Stimulated activated CD4-positive, alpha-beta T cell treated with anti-CD3 and anti-CD28 coated beads, Interleukin-1b, Interleukin-23, amount 100 ng/mL, for 1 hour (primary cell): Measurements from ENCODE around the gene PILRB.
"Not testable (repeated sequence)": the region's sequence is repeated elsewhere in the genome, so short reads cannot be mapped to it uniquely, and the experiment has no call there.

Experiments
- DNase-seq, 2 donors: peaks; one replicate each; pipeline ENCODE4 v3.0.0-alpha.2; 2020; ENCODE audit warnings: low read depth in 2 of 2

The PILRB gene

GRCh38 chr7:100356416-100357068 is 1.4 kb upstream of the PILRB start:
- DNase-seq, result no peak

- no peak for DNase-seq
Observed at GRCh38 chr7:100357131-100357561, 771 bp upstream of the PILRB start.

GRCh38 chr7:100358857-100359212 is 918 bp downstream of the PILRB start:
- DNase-seq, result no peak

DNA sequence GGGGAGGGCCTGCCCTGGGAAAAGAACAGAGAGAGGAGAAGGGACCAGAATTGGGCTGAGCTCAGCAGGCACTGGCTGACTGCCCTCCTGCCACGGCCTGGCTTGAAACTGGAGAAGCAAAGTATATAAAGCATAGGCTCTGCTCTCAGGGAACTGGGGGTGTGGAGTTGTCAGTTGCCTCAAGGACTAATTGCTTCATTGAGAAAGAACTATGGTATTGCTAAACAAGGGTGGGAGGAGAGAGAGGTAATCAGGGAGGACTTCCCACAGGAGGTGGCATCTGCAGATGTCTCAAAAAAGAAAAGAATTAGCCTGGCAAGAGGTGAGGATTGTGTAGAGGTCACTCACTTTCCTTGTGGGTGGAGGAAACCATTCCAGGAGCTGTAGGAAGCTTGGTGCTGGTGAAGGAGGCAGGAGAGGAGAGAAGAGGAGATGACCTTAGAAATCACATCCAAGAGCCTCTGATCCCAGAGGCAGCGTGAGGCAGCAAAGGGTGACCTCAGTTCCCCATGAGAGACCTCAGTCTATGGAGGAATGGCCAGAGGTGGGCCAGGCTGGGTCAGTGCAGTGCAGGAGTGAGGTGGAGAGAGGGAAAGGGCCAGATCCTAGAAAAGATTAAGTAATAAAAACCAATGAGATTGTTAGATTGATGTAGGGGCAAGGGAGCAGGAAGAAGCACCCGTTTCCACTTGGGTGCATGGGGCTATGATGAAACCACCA is 2.4 kb downstream of the PILRB start:
- no peak for DNase-seq

DNA sequence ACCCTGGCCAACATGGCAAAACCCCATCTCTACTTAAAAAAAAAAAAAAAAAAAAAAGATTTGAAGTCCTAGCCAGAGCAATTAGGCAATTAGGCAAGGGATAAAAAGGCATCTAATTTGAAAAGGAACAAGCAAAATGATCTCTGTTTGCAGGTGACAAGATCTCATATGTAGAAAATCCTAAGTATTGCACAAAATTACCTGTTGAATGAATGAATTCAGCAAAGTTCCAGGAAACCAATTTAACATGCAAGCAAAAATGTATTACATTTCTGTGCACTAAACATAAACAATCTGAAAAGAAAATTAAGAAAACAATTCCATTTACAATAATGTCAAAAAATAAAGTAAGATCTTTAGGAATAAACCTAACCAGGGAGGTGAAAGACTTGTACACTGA is 5.2 kb downstream of the PILRB start:
- no peak for DNase-seq

GRCh38 chr7:100363797-100364196 is 5.9 kb downstream of the PILRB start:
- not testable (repeated sequence) for DNase-seq

- DNase-seq, result no peak
Observed at GRCh38 chr7:100364480-100364879, 6.6 kb downstream of the PILRB start.

GRCh38 chr7:100365998-100366367 is 8.1 kb downstream of the PILRB start:
- not testable (repeated sequence) for DNase-seq

DNA sequence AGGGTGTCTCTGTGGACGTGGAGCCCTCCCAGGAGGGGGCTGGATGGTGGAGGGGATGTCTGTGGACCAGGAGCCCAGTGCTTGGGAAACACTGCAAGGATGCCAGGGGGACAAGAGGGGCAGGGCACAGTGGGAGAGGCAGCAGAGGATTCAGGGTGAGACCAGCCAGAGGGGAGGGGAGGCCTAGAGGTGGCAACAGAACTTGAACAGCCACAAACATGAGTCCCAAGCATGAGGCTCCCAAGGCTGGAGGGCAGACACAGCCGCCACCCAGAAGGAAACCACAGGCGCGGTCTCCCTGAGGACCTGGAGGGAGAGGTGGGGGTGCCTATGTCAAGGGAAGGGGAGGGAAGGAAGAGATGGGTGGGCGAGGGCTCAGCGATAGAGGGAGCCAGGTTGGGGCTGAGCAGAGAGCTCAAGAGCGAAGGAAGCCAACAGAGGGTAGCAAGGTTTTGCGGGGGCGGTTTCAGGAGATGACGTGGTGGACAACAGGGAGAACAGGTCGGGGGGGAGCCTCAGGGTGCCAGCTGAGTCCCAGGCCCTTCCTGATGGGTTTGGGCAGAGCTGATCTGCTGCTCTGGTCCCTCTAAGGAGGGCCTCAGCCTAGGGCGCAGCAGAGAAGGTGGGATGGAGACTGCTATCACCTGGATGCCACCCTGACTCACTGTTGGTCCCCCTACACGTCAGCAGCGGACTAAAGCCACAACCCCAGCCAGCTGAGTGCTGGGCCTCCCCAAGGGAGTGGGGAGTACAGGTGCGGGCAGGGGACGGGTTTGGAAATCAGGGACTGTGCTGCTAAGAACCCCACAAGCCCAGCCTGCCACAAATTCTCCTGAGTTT is 8.7 kb downstream of the PILRB start:
- no peak for DNase-seq

- DNase-seq, result no peak
Observed at GRCh38 chr7:100367251-100367620, 9.3 kb downstream of the PILRB start.

- DNase-seq, result no peak
Observed at GRCh38 chr7:100367676-100368613, 10.0 kb downstream of the PILRB start.

DNA sequence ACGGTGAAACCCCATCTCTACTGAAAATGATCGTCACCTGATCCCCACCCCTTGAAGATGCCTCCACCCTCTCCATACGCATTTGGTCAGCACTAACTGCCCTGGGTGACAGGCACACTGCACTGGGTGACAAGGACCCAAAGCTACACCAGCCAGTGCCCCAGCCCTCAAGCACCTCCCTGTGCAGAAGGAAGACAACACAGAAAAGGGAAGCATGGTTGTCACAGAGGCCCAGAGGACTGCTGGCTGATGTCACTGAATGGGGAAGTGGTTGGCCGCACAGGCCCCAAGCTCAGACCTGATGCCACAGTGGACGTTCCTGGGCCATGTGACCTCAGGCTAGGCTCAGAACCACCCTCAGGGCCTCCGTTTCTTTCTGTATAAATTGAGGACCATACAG is 11.2 kb downstream of the PILRB start:
- DNase-seq, result no peak

DNA sequence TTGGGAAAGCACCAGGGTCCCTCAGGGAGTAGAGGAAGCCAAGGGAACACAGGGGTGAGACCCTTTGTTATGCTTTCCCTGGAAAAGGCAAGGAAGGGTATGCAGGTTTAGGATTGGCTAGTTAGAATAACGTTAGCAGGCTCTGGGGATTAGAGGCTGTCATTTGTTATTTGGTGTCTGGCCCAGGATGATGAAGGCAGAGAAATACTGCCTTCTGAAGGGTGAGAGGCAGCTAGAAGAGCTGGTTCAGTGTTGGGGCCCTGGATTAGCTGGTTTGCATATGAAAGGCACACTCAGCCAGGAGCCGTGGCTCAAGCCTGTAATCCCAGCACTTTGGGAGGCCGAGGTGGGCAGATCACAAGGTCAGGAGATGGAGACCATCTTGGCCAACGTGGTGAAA is 12.4 kb downstream of the PILRB start:
- no peak for DNase-seq

DNA sequence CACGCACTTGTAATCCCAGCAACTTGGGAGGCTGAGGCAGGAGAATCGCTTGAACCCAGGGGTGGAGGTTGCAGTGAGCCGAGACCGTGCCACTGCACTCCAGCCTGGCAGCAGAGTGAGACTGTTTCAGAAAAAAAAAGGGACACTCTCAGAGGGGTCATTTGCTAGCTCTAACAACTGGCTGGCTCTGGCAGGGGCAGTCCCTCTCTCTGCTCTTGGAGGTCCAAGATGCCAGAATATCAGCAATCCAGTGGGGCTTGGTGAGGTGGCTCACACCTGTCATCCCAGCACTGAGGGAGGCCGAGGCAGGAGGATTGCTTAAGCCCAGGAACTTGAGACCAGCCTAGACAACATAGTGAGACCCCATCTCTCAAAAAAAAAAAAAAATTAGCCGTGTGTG is 12.8 kb downstream of the PILRB start:
- no peak for DNase-seq

DNA sequence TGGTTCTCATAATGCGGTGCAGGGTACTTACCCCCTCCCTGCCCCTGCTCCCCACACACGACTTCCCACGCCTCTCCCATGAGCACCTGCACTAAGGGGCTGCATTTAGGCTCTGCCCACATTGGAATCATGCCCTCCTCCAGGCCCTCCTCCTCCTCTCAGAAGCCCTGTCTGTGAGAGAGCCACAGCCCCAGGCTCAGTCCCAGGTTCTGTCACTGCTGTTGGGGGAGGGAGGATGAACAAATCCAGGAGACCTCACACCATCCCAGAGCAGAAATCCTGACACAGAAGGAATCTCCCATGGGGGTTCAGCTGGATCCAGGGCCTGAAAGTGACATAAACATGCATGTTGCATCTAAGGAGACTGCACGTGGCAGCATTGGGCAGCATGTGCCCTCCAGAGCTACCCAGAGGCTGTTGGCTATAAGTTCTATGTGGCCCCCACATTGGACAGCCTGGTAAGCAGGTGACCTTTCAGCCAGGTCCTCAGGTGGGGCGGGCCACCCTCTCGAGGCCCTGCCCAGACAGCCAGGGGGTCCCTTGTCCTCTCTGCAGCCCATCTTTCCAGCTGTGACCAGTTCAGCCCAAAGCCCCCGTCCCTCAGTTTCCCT is 13.7 kb downstream of the PILRB start:
- DNase-seq, result no peak

- DNase-seq, result no peak
Observed at GRCh38 chr7:100372256-100372655, 14.3 kb downstream of the PILRB start.

DNA sequence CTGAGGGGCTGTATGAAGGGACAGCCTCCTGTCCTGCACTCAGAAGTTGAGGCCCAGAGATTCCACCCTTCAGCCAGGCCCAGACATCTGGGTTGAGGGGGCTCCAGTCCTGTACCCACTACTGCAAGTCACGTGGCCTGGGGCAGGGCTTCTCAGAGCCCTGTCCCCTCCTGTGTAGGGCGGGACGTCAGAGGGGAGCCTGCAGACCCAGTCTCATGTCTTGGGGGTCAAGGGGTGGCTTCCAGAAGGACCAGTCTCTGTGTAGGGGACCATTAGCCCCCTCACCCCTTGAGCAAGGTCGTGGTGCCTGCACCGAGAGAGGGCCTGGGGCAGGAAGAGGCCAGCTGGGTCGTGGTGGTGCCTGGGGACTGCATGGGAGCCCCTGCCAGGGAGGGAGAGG is 14.8 kb downstream of the PILRB start:
- DNase-seq, result no peak

DNA sequence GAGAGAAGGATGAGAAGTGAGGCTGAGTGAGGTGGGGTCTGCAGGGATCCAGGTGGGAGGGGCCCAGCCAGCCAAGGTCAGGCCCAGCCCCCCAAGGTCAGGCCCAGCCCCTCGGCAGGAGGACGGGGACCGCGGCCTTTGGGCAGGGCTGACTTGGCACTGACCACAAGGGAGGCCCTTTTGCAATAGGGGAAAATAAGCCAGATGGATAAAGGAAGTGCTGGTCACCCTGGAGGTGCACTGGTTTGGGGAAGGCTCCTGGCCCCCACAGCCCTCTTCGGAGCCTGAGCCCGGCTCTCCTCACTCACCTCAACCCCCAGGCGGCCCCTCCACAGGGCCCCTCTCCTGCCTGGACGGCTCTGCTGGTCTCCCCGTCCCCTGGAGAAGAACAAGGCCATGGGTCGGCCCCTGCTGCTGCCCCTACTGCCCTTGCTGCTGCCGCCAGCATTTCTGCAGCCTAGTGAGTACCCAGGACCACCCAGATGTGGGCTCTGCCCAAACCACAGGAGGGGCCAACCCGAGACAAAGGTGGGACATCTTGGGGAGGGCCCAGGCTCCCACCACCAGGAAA is 15.4 kb downstream of the PILRB start, which contains the start of gene PILRA:
Gene PILRA (plus strand): TSS at position 227 of the 571 bp plus-strand sequence. CDS start 170 bp downstream, at position 397.
- DNase-seq, result no peak

- DNase-seq, result not testable (repeated sequence)
Observed at GRCh38 chr7:100373870-100374598, 16.1 kb downstream of the PILRB start.

DNA sequence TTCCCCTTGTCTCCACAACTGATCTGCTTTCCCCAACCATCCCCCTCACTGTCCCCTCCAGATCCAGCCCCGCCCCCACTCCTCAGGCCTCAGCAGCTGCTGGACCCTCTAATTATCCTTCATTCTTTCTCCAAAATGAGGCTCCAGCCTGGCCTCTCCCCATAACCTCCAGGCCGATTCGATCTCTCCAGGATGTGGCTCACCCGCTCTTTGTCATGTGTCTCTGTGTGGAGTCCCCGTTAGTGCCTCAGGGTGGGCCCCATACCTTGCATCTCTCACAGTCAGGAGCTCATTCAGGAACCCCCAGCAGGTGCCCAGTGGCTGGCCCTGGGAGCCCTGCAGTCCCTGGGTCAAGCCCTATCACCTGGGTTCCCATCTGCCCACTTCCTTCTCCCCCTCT is 16.7 kb downstream of the PILRB start:
- no peak for DNase-seq
